ENCODE data around the gene OST4.
A peak's percentile ranks its signal among the peaks of the same experiment; 100 is the strongest.

OST4 gene

DNA sequence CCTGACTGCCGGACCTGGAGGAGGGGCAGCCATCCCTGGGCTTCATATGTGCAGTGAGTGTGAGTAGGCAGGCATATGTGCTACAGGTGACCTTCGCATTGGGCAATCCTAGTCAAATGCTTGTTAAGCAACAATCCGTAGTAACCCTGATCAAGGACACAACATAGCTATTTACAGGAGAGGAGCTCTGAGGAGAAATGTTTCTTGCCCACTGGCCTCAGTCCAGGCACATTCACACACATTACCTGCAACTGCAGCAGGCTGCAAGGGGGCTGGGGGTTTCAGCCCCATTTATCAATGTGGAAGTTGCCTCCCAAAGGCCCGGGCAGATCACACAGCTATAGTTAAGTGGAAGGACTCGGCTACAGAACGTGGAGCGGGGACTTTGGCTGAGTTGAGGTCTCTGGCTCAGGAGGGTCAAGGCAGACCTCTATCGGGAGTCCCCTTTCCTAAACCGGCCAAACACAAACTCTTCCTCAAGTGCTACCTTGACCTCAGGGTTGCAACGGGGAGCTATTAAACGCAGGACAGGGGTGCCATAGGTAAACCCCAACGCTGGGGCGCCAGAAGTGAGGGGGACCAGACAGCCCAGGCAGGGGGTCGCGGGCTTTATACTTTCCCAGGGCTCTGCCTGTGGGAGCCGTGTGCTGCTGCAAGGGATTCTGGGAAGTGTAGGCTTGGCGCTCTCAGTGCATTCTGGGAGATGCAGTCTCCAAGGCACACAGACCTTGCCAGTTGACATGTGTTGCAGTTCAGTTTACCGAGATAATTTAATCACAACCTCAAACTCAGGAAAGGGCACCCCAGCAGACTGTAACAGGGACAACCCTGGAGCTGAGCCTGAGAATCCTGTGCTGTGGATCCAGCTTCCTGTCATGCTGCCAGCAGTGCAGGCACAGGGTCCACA lies 24.5 kb upstream of the OST4 start:
- TF ChIP-seq, protein P1, sequence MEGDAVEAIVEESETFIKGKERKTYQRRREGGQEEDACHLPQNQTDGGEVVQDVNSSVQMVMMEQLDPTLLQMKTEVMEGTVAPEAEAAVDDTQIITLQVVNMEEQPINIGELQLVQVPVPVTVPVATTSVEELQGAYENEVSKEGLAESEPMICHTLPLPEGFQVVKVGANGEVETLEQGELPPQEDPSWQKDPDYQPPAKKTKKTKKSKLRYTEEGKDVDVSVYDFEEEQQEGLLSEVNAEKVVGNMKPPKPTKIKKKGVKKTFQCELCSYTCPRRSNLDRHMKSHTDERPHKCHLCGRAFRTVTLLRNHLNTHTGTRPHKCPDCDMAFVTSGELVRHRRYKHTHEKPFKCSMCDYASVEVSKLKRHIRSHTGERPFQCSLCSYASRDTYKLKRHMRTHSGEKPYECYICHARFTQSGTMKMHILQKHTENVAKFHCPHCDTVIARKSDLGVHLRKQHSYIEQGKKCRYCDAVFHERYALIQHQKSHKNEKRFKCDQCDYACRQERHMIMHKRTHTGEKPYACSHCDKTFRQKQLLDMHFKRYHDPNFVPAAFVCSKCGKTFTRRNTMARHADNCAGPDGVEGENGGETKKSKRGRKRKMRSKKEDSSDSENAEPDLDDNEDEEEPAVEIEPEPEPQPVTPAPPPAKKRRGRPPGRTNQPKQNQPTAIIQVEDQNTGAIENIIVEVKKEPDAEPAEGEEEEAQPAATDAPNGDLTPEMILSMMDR (IDR thresholded peaks at IDR 0.05; ENCODE audit: low read depth, low read length, missing control alignments) = no peak
- H3K4me3 ChIP-seq (ENCODE audit: low read depth, low read length) = peak overlapping the region; percentile 18
- no peak for DNase-seq (ENCODE audit: low read depth)

DNA sequence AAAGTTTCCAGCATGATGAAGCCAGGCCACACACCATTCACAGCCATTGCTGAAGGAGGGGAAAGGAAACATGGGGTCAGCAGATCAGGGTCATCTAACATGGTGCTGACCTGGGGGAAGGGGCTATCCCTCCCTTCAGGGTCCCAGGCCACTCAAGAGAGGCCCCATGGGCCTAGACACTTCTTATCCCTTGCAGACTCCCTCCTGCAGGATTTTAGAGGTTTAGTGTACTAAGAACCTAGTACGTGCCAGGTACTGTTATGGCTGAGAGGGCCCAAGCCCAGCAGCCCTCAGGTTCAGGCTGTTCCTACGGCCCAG lies 23.9 kb upstream of the OST4 start:
- H3K4me3 ChIP-seq (ENCODE audit: low read depth, low read length) = no peak overlapping the region
- DNase-seq (ENCODE audit: low read depth) = no peak
- TF ChIP-seq, protein P1 (IDR thresholded peaks at IDR 0.05; ENCODE audit: low read depth, low read length, missing control alignments) = no peak

DNA sequence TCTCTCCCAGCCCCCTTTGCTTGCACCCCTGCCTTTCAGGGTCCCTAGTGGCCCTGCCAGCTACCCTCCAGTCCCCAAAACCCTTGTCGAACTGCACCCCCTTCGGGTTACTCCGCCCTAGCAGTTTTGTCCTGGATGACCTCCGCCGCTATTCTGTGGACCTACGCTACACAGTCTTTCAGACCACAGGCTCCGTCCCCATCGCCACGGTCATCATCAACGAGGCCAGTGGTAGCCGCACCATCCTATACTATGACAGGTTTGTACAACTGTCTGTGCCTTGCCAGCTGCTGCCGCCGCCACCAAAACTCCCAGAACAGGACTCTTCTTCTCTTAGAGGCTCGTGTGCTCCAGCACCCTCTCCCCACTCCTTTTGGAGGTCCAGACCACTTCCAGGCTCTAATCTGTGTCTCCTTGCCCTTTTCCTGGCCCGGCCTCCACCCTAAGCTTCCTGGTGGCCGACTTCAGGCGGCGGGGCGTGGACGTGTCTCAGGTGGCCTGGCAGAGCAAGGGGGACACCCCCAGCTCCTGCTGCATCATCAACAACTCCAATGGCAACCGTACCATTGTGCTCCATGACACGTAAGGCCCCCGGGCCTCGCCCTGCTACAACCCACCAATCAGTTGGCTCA lies 23.0 kb upstream of the OST4 start:
- TF ChIP-seq, protein P1 (IDR thresholded peaks at IDR 0.05; ENCODE audit: low read depth, low read length, missing control alignments) = no peak
- no peak for DNase-seq (ENCODE audit: low read depth)
- H3K4me3 ChIP-seq (ENCODE audit: low read depth, low read length) = no peak overlapping the region

DNA sequence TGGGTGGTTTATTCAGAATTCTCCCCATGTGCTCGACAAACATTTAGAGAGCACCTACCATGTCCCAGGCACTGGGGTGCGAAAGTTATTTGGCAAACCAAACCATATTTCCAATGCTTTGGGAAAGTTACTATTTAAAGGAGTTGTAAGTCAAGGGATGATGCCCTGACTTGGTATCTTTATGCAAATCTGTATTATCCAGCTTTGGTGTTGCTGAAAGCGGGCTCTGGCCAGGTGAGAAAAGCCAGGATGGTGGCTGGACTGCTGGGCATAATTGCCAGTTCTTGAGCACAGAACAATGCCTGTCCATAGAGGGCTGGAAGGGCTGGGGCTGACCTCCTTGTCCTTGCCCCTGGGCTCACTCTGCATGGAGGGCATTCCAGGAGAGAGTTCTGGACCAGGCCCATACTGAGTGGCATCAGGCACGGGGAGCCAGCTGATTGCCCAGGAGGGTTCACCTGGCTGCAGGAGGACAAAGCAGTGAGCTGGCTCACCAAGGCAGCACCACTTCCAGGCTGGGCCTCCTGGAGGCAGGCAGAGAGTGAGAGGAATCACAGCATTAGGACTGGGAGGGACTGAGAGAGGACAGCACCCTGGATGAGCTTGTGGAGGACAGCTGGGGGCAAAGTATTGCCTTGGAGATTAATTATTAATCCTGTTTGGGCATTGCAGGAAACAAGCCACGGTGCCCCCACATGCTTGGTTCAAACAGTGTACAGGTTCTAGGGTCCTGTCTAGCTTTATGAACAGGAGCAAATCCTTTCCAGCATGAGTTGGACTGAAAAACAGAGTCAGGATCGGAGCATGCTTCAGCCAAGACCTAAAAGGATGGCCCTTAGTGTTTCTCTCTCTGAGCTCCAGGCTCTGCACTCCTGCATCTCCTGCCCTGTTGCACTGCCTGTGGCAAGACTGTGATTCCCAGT lies 22.2 kb upstream of the OST4 start:
- H3K4me3 ChIP-seq (ENCODE audit: low read depth, low read length) = no peak overlapping the region
- DNase-seq (ENCODE audit: low read depth) = no peak
- TF ChIP-seq, protein P1 (IDR thresholded peaks at IDR 0.05; ENCODE audit: low read depth, low read length, missing control alignments) = no peak

DNA sequence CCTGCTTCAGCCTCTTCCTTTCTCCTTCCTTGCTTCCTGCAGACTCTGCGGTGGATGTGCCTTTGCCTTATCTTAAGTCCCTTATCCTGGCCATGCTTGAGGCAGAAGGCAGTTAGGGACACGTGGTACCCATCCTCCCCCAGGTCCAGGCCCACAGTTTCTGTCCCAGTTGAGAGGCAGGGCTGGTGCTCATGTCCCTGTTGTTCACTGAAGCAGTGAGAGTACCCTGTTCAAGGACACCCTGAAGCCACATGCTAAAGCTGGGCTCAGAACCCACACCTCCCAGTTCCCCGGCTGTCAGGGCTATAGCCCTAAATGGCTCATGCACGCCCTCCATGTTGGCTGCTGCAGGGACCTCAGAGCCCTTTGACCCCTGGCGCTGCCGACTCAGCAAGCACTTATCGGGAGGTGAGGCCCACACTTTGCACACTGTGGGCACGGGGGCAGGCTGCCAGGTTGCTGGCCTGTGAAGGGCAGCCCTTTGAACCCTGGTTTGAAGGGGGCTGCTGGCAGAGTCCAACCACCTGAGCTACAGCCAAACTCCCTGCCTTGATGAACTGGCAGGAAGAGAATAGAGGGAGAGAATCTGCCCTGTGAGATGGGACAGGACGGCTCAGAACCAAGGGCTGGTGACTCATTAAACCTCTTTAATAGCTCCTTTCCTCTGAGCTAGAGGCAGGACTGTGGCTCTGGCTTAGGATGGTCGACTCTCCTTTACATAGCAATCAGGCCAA lies 21.4 kb upstream of the OST4 start:
- no peak for DNase-seq (ENCODE audit: low read depth)
- TF ChIP-seq, protein P1 (IDR thresholded peaks at IDR 0.05; ENCODE audit: low read depth, low read length, missing control alignments) = no peak
- H3K4me3 ChIP-seq (ENCODE audit: low read depth, low read length) = no peak overlapping the region
